ENCODE results near the gene TRPC1.
"Not testable (repeated sequence)": the region's sequence is repeated elsewhere in the genome, so short reads cannot be mapped to it uniquely, and the experiment has no call there.

The TRPC1 gene

GRCh38 chr3:142723968-142724681 is at the start of gene TRPC1:
Gene TRPC1, plus strand, starts transcription at chr3:142724034. Its CDS starts 526 bp downstream, at chr3:142724560.
- peak; percentile 38 for DNase-seq

GRCh38 chr3:142676151-142676550 is 47.7 kb upstream of the TRPC1 start:
- no peak for DNase-seq

- DNase-seq: no peak
Measured at GRCh38 chr3:142680710-142681109, 43.1 kb upstream of the TRPC1 start.

- DNase-seq: no peak
Measured at GRCh38 chr3:142690613-142691012, 33.2 kb upstream of the TRPC1 start.

GRCh38 chr3:142691527-142691926 is 32.3 kb upstream of the TRPC1 start:
- no peak for DNase-seq

GRCh38 chr3:142693136-142693853 is 30.5 kb upstream of the TRPC1 start:
- DNase-seq: no peak

GRCh38 chr3:142694225-142694624 is 29.6 kb upstream of the TRPC1 start:
- no peak for DNase-seq

- DNase-seq: no peak
Measured at GRCh38 chr3:142705198-142705597, 18.6 kb upstream of the TRPC1 start.

- no peak for DNase-seq
Measured at GRCh38 chr3:142706321-142707127, 17.3 kb upstream of the TRPC1 start.

GRCh38 chr3:142709207-142709606 is 14.6 kb upstream of the TRPC1 start:
- DNase-seq: no peak

- not testable (repeated sequence) for DNase-seq
Measured at GRCh38 chr3:142714882-142715281, 9.0 kb upstream of the TRPC1 start.

- DNase-seq: no peak
Measured at GRCh38 chr3:142716102-142716501, 7.7 kb upstream of the TRPC1 start.

GRCh38 chr3:142723665-142723967 is 218 bp upstream of the TRPC1 start:
- peak; percentile 66 for DNase-seq

- DNase-seq: peak; percentile 20
Measured at GRCh38 chr3:142724682-142725356, 985 bp downstream of the TRPC1 start.

GRCh38 chr3:142725357-142725739 is 1.5 kb downstream of the TRPC1 start:
- no peak for DNase-seq

GRCh38 chr3:142726017-142726416 is 2.2 kb downstream of the TRPC1 start:
- no peak for DNase-seq

GRCh38 chr3:142732066-142732465 is 8.2 kb downstream of the TRPC1 start:
- DNase-seq: no peak

- no peak for DNase-seq
Measured at GRCh38 chr3:142734834-142735233, 11.0 kb downstream of the TRPC1 start.

GRCh38 chr3:142735462-142735861 is 11.6 kb downstream of the TRPC1 start:
- DNase-seq: no peak

- DNase-seq: no peak
Measured at GRCh38 chr3:142738396-142738795, 14.6 kb downstream of the TRPC1 start.

GRCh38 chr3:142746646-142747045 is 22.8 kb downstream of the TRPC1 start:
- DNase-seq: no peak

GRCh38 chr3:142750531-142750930 is 26.7 kb downstream of the TRPC1 start:
- DNase-seq: not testable (repeated sequence)

- DNase-seq: not testable (repeated sequence)
Measured at GRCh38 chr3:142752605-142753004, 28.8 kb downstream of the TRPC1 start.

Data from stimulated activated CD4-positive, alpha-beta T cell treated with anti-CD3 and anti-CD28 coated beads, Interleukin-12 subunit alpha, Interleukin-12 subunit beta, amount 100 ng/mL, for 4 hours (primary cell).